HG03045 (cell line): ENCODE data around the gene PARP12.

Experiments used
- ATAC-seq: cut with Tn5 transposase; IDR thresholded peaks from one replicate; pipeline ENCODE4 v1.9.1; 2021; ENCODE audit warnings: mild to moderate bottlenecking, moderate library complexity; ENCODE audit not compliant: unreplicated experiment

Gene PARP12

DNA sequence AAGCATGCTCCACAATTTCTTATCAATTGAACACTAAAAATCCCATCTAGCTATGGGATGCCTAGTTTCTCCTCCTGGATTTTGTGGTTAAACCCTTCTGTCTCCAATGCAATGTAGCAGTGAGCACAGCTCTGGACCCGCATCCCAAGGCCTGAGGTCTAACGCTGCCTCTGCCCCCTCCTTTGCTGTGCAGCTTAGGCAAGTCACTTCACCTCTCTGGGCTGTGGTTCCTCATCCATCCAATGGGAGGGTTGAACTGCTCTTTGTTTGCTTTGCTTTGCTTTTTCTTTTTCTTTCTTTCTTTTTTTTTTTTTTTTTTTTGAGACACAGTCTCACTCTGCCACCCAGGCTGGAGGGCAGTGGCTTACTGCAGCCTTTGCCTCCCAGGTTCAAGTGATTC is 69.2 kb downstream of the PARP12 start:
- no peak for ATAC-seq

DNA sequence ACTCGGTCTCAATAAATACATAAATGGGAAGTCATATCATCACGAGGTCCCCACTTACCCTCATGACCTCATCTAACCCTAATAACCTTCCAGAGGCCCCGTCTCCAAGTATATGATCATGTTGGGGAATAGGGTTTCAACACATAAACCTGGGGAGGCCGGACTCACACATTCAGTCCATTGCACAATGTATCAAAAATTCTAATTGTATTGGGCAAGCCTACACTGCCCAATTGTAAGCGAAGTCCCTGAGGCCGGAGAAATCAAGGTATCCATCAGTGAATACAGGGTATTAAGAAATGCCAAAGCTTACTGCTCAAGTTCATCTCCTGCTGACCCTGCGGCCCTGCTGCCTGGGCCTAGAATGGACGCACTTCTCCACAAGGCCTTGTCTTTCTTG is 69.6 kb downstream of the PARP12 start:
- no peak for ATAC-seq

DNA sequence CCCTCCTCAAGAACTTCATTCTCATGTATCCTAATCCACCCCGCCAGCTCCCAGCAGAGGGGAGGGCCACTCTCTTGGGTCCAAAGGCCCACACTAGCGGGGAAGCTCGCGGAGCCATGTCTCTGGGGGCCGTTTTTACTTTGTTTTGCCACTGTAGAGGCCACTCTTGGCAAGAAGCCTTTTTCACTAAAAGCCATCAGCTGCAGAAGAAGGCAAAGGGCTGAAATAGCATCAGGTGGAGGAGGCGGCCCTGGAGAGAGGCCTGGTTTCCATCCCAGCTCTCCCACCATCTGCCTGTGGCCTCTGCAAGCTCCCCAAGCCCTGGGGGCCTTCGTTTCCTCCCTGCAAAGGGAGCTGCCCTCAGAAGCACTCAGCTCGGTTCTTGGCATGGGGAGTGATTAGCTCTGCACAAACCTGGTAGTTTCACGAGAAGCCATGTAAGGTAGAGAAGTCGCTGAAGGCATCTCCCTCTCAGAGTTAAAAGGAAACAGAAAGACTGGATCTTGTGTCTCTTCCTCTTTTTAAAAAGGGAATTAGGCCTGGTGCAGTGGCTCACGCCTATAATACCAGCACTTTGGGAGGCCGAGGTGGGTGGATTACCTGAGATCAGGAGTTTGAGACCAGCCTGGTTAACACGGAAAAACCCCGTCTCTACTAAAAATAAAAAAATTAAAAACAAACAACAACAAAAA is 70.3 kb downstream of the PARP12 start:
- ATAC-seq = no peak

DNA sequence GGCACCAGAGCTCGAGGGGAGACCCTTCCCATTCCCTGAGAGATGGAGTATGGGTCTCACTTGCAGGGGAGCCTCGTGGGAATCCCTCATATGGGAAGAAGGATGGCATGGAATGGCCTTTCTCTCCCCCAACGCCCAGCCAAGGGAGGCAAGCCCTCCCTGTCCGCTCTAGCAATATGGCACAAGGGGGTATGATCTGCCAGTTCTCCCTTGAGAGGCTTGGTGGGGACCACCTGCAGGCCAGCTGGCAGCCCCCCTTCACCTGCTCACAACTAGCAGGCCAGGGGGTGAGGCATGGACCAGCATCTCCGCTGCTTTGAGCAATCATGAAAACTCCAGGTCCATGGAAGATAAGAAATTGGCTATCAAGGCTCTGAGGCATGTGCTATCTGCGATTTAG is 70.8 kb downstream of the PARP12 start:
- no peak for ATAC-seq

DNA sequence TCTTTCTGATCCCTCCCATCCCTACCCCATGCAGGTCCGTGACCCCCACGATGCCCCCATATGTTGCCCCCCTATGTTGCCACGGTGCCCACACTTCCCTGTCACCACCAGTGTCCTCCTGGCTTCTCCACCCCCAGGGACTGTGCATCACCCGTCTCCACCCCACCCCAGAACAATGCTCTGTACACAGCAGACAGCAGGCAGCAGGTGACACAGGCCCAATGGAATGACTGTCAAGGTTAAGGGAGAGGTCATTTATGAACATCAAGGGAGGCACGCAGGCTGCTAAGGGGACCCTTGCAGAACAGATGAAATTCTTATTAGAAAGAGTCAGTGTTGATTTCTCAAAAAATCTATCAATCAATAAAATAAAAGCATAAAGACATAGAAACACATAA is 71.5 kb downstream of the PARP12 start:
- no peak for ATAC-seq

DNA sequence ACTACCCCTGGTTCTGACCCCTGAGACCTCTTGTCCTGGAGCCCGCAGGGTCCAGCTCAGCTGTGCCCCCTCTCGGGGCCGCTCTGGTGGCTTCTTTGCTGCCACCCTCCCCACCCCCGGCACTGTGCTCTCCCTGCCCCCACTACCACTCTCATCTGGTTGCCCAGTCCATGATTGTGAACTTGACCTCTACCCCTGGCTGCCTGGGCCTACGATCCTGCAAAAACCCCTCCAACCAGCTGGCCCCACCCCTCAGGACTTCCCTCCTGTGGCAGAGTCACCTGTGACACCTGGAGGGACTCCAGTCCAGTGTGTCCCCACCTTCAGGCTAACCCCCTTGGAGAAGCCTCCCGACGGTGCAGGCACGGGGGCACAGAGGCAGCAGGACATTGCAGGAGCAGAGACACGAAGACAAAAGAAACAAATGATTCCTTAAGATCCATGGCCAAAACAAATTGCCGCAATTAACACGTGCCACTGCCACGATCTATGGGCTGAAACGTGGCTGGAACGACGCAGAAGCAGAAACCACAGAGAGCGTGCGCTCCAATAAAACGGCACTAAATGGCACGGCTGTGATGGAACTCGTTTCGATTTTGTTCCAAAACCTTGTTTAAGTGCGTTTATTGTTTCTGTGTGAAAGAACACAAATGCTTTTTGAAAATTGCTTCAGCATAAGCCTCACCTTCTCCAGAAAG is 72.0 kb downstream of the PARP12 start:
- ATAC-seq = no peak

DNA sequence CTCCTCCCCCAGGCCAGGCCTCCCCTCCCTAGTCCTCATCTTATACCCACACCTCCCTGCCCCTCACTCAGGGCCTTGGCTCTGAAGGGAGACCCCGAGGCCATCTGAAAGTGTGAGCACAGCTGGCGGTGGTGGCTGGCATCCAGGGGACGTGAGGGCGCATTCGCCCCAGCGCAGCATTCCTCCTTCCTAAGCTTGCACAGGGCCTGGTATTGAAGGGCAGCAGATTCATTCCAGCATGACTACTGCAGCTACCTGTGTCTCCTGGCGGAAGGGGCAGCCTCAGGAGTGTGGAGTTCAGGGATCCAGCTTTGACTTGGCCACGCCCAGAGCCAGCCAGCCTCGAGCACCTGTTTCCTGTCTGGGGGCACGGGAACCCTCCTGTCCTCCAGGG is 72.6 kb downstream of the PARP12 start:
- no peak for ATAC-seq

DNA sequence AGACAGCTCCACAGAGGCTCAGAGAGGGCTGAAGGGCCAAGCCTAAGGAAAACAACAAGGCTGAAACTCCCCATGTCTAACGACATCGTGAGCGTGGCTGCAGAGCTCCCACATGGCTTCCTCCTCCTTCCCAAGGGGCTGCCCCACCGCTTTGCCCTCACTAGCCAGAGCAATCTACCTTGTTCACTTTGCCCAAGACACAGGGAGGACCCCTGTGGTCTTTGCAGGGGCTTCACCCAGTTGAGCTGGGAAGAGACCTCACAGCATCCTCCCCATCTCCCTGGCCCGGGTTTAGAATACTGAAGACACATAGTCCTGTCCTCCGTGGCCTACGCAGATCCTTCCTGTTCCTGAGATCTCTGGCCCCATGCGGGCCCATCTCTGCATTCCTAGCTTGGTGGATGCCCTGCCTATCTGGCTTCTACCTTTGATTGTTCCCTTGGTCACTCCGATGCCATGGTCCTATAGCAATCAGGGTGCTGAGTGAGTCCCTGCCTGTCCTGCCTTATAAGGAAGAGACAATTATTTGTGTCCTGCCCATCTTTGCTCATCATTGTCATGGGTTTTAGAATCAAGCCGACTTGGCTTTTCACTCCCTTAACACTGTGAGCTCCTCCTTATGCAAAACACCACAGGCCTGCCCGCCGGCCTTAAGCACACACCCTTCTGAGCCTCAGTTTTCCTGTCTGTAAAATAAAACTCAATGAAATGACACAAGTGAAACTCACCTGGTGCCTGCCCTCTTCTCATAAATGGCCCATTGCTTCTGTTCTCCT is 73.2 kb downstream of the PARP12 start:
- no peak for ATAC-seq

DNA sequence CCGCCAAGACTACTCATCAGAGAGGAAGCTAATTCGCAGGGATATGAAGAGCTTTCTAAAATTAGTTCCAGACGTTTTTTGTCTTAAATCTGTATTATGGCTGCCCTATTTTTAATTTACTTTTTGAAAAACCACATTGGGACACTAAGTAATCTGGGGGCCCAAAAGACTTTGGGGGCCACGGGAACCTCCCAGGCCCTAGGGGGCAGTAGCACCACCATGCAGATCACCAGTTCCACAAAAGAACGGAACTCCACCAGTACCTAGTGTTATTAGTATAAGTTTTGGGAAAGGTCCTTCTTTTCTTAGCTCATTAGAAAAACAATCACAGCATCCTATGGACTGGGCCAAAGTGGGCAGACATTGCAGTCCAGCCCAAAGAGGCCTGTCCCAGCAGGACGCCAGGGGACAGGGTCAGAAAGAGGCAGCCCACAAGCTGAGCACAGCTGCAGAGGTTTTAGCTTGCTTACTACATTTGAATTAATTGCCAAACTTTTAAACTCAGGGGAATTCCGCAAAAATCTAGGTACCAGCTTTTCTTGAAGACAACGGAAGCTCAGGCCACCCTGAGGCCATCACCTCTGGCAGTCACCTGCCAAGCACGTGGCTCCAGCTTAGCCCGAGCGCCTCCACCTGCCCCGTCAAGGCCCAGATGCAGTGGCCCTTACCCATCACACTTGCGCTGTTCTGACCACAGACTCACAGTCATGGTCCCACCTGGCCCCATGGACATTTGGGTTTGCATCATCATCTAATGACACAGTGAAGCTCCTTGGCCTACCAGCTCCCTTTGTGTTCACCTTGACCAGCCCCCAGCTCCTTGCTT is 74.8 kb downstream of the PARP12 start:
- no peak for ATAC-seq

DNA sequence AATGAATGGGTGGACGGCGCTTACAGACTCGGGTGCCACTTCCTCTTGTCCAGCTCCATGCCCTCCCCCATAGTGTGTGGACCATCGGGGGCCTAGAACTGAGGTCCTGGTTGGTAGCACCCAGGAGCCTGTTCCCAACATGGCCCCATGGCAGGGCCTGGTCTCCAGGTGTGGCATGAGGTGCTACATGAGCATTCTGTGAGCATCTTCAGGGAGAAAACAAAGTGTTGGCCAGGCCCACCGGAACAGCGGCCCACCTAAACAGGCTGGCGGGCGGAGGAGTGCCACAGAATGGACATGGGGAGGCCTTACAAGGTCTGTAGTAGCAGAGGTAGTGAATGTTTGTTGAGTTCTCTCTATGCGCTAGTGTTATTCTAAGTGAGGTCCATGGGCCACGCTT is 76.9 kb downstream of the PARP12 start:
- no peak for ATAC-seq

DNA sequence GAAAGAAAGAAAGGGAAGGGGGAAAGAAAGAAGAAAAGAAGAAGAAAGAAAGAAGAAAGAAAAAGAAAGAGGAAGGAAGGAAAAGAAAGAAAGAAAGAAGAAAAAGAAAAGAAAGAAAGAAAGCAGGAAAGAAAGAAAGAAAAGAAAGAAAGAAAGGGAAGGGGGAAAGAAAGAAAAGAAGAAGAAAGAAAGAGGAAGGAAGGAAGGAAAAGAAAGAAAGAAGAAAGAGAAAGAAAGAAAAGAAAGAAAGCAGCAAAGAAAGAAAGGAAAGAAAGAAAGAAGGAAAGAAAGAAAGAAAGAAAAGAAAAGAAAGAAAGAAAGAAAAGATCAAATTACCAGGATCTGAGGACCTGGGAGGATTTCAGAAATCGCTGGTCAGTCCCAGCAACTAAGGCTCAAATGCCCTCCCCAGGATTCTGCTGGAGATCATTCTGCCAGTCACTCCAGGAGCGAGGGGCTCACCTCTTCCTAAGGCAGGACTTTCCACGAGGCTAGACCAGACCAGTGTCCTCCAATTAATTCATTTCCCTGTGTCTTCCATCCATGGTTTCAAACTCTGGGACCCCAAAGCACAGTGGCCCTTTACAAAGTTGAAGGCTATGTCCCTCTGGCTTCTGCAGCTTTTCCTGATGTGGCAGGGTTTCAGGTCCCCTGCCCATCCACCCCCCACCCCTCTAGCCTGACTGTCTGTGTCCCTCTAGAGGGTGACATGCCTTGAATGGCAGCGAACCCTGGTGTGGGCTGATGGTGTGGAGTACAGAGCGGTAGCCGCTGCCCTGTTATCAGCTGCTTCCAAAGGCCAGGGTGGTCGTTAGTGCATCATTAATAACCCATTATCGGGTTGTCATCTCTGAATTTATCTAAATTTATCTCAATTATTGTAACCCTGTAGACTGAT is 77.9 kb downstream of the PARP12 start:
- ATAC-seq = no peak

DNA sequence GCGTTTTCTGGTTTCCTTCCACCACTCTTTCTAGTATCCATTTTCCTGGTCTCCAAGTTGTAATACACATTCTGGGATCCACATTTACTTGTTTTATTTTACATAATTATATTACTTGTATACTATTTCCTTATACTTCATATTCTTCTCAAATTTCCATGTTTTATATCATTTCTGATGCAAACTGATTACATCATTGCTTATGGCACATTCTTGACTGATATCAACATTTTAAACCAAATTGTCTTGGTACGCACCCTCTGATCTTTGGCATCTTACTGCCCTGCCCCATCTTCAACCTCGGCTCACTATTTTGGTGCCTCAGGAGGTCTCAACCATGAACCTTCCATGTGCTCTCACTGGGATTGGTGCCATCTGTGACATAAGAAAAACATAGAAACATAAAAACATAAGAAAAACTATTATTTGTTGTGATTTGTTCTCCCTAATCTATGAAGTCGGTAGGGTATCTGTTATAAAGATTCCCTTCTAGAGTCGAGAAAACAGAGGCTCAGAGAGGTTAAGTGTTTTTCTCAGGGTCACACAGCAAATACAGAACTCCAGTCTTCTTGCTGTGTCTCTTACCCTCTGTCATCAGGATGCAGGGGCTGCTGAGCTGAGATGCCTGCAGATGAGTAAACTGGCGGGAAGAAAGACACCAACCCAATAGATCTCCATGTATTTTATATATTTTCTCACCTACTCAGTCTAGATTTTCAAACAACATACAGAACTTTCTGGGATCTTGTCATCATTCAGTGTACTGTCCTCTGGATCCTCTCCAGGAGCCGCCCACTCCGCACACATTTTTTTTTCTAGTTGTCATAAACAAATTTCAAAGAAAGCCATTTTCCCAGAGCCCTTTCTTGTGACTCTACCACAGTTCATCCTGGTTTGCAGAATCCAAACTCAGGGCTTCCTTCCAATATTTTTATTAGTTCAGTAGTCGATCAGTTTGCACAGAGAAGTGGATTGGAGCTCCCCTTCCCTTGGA is 79.5 kb downstream of the PARP12 start:
- ATAC-seq = no peak

DNA sequence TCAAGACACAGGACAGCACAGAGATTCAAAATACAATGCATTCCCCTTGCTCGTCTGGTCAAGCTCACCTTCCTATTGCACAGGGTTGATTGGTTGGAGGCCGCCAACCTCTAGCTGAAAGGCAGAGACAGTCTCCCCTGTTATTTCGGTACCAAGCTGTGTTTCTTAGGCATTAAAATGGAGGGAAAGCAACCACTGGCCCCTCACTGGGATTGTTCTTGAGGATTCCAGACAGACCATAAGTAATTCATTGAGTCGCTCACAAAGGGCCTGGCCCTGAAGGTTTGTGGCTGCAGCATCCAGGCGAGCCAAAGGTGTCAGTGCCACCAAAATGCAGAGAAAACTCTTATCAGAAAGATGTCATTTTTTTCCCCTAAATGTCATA is 81.2 kb downstream of the PARP12 start:
- no peak for ATAC-seq

DNA sequence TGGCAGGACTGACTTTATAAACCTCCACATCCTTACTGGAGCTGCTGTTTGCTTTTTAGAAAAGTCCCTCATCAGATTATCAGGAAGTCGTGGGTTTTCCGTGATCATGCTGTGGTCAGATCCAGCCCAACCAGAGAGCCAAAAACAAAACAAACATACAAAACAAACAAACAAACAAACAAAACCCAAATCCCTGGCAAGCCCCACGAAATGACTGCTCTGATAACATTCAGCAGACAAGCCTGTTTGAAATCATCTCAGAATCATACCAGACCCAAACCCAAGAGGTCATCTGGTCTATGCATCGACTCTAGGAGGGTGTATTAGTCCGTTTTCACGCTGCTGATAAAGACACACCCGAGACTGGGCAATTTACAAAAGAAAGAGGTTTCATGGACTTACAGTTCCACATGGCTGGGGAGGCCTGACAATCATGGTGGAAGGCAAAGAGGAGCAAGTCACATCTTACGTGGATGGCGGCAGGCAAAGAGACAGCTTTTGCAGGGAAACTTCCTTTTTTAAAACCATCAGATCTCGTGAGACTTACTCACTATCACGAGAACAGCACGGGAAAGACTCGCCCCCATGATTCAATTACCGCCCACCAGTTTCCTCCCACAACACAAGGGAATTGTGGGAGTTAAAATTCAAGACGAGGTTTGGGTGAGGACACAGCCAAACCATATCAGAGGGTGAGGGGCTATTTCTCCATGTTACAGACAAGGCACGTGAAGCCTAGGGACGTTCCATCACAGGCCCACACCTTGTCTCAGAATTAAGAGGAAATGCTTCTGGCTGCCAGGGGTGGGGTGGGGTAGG is 85.7 kb downstream of the PARP12 start:
- ATAC-seq = no peak

DNA sequence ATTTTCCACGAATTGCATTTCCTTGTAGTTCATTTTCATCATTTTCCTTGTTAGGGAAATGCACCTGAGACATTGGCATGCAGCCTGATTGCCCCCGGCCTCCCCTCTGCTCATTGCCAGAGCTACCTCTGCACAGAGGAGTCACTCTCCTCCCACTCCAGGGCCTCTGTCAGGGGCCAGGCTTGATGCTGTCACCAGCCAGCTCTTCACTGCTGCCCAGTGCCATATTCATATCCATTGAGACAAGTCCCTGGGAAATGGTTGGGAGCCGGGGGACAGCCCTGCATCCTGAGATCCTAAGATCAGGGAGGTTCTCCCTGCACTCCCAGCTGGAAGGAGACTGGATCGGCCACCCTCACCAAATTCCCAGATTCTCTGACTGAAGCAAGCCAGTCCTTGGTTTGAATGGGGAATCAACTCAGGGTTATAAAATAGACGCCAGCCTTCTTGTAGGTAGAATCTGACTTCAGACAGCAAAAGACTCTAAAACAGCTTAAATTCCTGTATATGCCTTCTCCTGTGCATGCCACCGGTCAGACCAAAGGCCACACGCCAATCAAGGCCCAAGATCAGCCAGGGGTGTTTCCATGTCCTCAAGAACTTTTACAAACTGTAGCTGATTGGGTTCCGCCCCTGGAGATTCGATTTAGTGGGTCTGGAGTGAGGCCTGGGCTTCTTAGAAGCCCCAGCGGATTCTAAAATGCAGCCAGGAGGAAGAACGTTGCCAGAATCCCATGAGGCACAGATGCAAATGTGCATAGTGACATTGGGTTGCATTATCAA is 86.5 kb downstream of the PARP12 start:
- no peak for ATAC-seq

DNA sequence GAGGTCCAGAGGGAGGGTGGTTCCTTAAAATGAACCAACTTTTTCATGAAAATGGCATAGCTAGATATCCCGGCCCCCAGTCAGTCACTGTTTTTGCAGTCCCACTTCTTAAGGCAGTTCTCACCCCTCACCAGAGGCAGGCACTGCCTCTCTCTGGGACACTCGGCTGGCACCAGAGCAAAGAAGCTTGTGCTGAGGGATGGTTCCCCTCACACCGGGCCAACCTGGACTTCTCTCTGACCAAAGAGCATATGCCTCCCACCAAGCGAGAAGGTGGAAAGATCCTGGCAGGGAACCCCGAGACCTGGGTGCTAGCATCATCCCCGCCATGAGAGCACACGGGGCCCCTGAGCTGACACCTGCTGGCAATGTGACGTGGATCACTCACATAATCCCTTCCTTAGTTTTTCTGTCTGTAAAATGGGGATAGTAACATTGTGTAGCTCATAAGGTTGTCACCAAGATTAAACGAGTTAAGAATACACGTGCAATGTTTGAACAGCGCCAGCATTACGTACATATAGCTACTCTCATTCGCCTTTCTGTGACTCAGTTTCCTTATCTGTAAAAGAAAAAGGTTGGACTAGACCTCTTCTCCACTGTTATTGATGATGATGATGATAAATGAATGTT is 88.5 kb downstream of the PARP12 start:
- ATAC-seq = no peak
